ENCODE results near the gene B9D2.

GRCh38 chr19:41351339-41352245 is 12.4 kb downstream of the B9D2 start:
- no peak for TF ChIP-seq GATA2 (IDR thresholded peaks at IDR 0.05; ENCODE audit: low read depth, low read length)
- TF ChIP-seq GATA3 (IDR thresholded peaks at IDR 0.05; ENCODE audit: low read depth, low read length): no peak
